CD4-positive, alpha-beta T cell (primary cell): ENCODE data around the gene MGRN1. TPM values are rescaled to one million over a fixed set of nuclear protein-coding genes. Genes with fewer than 3 reads are reported as not detected.
A peak's percentile ranks its signal among the peaks of the same experiment; 100 is the strongest.

ENCODE experiments used
- ATAC-seq: fragments of 200-7000 bp; cut with Tn5 transposase; one replicate; pipeline ENCODE4 v1.10.0; 2022; ENCODE audit warnings: mild to moderate bottlenecking; ENCODE audit not compliant: poor library complexity
- CTCF ChIA-PET: fragments of 350-600 bp; sonication (Branson Sonifier 250); formaldehyde crosslinking; loops from one replicate; lab custom pipeline; 2021; ENCODE audit warnings: antibody characterized with exemption, inconsistent platforms; lab: Charles Lee
- POLR2A ChIA-PET: fragments of 350-600 bp; sonication (Branson Sonifier 250); formaldehyde crosslinking; loops from one replicate; lab custom pipeline; 2021; ENCODE audit warnings: antibody characterized with exemption, inconsistent platforms; lab: Charles Lee
- DNase-seq, 14 experiments: peaks; one replicate each; pipeline ENCODE4 v3.0.0-alpha.2; 2013 to 2020; ENCODE audit warnings: mixed read lengths in 2 of 14
- H3K27ac ChIP-seq, 2 donors: one replicate each; pipeline versions ENCODE4 v1.5.1 to v1.7.0; 2013; ENCODE audit warnings: low read length in 2 of 2, low read depth in 1 of 2, mild to moderate bottlenecking in 1 of 2
- H3K27me3 ChIP-seq, 2 experiments: 1 replicate in 1 of 2; 2 replicates in 1 of 2; pipeline versions ENCODE4 v1.6.1 to v1.7.0; 2013; ENCODE audit warnings: low read length in 2 of 2, control low read depth in 1 of 2, mild to moderate bottlenecking in 1 of 2, moderate library complexity in 1 of 2; ENCODE audit not compliant: insufficient read depth in 2 of 2, control insufficient read depth in 1 of 2
- H3K36me3 ChIP-seq: one replicate; pipeline ENCODE4 v1.6.1; 2013; ENCODE audit warnings: low read length, control low read depth; ENCODE audit not compliant: insufficient read depth
- H3K4me1 ChIP-seq: one replicate; pipeline ENCODE4 v1.6.1; 2013; ENCODE audit warnings: low read length, control low read depth; ENCODE audit not compliant: insufficient read depth
- H3K4me3 ChIP-seq: one replicate; pipeline ENCODE4 v1.5.1; 2013; ENCODE audit warnings: mild to moderate bottlenecking, low read length, moderate library complexity
- H3K9me3 ChIP-seq, 2 experiments: 1 replicate in 1 of 2; 2 replicates in 1 of 2; pipeline versions ENCODE4 v1.6.1 to v1.7.0; 2013; ENCODE audit warnings: low read length in 2 of 2, mild to moderate bottlenecking in 2 of 2, control low read depth in 1 of 2, moderate library complexity in 1 of 2; ENCODE audit not compliant: control insufficient read depth in 1 of 2, insufficient read depth in 1 of 2
- H3K27ac Mint-ChIP-seq: one replicate; pipeline ENCODE4 v1.8.0; 2020; ENCODE audit warnings: mixed read lengths
- H3K27me3 Mint-ChIP-seq: one replicate; pipeline ENCODE4 v1.8.0; 2021; ENCODE audit warnings: mixed read lengths
- H3K36me3 Mint-ChIP-seq: one replicate; pipeline ENCODE4 v1.8.0; 2021; ENCODE audit warnings: low read depth, mixed read lengths
- H3K4me1 Mint-ChIP-seq: one replicate; pipeline ENCODE4 v1.8.0; 2021; ENCODE audit warnings: low read depth, mixed read lengths
- H3K4me3 Mint-ChIP-seq: one replicate; pipeline ENCODE4 v1.8.0; 2020; ENCODE audit warnings: mild to moderate bottlenecking, mixed read lengths
- H3K9me3 Mint-ChIP-seq: one replicate; pipeline ENCODE4 v1.8.0; 2020; ENCODE audit warnings: mixed read lengths
- CTCF ChIP-seq: fragments of 200-600 bp; IDR thresholded peaks from one replicate; pipeline ENCODE4 v1.8.0; 2022; ENCODE audit warnings: antibody characterized with exemption, mild to moderate bottlenecking
- intact Hi-C, 2 experiments: fragments of 100-400 bp; cut with DNase I in 1 of 2; cut with micrococcal nuclease in 1 of 2; formaldehyde crosslinking; loops; one replicate each; pipeline versions ENCODE4 v1.15.1 to v1.9.0; 2023 to 2025; cut with DNase I, micrococcal nuclease
- total RNA-seq, 174 experiments: library from RNA in 2 of 174; stranded (reverse) in 2 of 174; gene quantifications; one replicate each; pipeline ENCODE4 v1.2.3 and lab custom pipeline; 2021 to 2026

Gene MGRN1
- total RNA-seq, 2 experiments from 2014 or later = 45.9 to 48.6 TPM

GRCh38 chr16:4673387-4674046 lies 48.9 kb downstream of the MGRN1 start:
- H3K27me3 Mint-ChIP-seq = no peaks in the 10 kb centered on the region
- H3K36me3 Mint-ChIP-seq = peaks cover 45% of the 10 kb centered on the region
- ChIA-PET CTCF (no interaction called here), POLR2A (interaction anchor here (0.5 to 1.1 kb wide), 3 partner anchors 20 to 379 kb away, joined by 3 to 4 read pairs (median 3); partner anchors contain the start of genes NUDT16L1 and ZNF500)
- Histone ChIP-seq H3K27ac (no peak overlapping the region), H3K9me3 (no peaks in the 10 kb centered on the region), H3K27me3 (no peaks in the 10 kb centered on the region), H3K4me1 (peaks cover 30% of the 10 kb centered on the region), H3K4me3 (no peak overlapping the region), H3K36me3 (peaks cover 50% of the 10 kb centered on the region)
- no peak for DNase-seq
- no peak overlapping the region for H3K27ac Mint-ChIP-seq
- intact Hi-C loops = no loop called here
- ATAC-seq = no peak
- peaks cover 29% of the 10 kb centered on the region for H3K4me1 Mint-ChIP-seq
- no peak overlapping the region for H3K4me3 Mint-ChIP-seq
- TF ChIP-seq CTCF = no peak
- no peaks in the 10 kb centered on the region for H3K9me3 Mint-ChIP-seq

GRCh38 chr16:4674926-4675530 lies 50.4 kb downstream of the MGRN1 start:
- H3K9me3 Mint-ChIP-seq = no peaks in the 10 kb centered on the region
- intact Hi-C loops = no loop called here
- no peak for ATAC-seq
- Histone ChIP-seq H3K4me3 (no peak overlapping the region), H3K4me1 (peaks cover 35% of the 10 kb centered on the region), H3K27me3 (no peaks in the 10 kb centered on the region), H3K9me3 (no peaks in the 10 kb centered on the region), H3K36me3 (peaks cover 41% of the 10 kb centered on the region), H3K27ac (peak overlapping the region in 1 of 2 donors; percentile 82)
- POLR2A ChIA-PET = interaction anchor here (1.1 to 2.1 kb wide), 2 partner anchors 11 to 175 kb away, joined by 3 to 4 read pairs; no protein-coding TSS in a partner anchor
- peaks cover 44% of the 10 kb centered on the region for H3K36me3 Mint-ChIP-seq
- H3K4me3 Mint-ChIP-seq = no peak overlapping the region
- DNase-seq = no peak
- H3K27ac Mint-ChIP-seq = peak overlapping the region; percentile 99
- H3K4me1 Mint-ChIP-seq = peaks cover 29% of the 10 kb centered on the region
- CTCF ChIA-PET = no interaction called here
- TF ChIP-seq CTCF = no peak
- H3K27me3 Mint-ChIP-seq = no peaks in the 10 kb centered on the region

- Mint-ChIP-seq H3K27me3 (no peaks in the 10 kb centered on the region), H3K36me3 (peaks cover 39% of the 10 kb centered on the region), H3K4me1 (peaks cover 29% of the 10 kb centered on the region), H3K4me3 (peak overlapping the region; percentile 70), H3K27ac (peak overlapping the region; percentile 99), H3K9me3 (no peaks in the 10 kb centered on the region)
- Histone ChIP-seq H3K4me1 (peaks cover 40% of the 10 kb centered on the region), H3K4me3 (no peak overlapping the region), H3K9me3 (no peaks in the 10 kb centered on the region), H3K36me3 (peaks cover 38% of the 10 kb centered on the region), H3K27me3 (no peaks in the 10 kb centered on the region), H3K27ac (peak overlapping the region; percentile 72 to 82)
- ChIA-PET POLR2A (interaction anchor here (0.8 to 2.1 kb wide), 7 partner anchors 12 to 176 kb away, joined by 3 to 7 read pairs (median 4); partner anchors contain the start of genes ANKS3, DNAAF8 and MGRN1), CTCF (interaction anchor here (0.8 kb wide), 1 partner anchor 26 kb away, joined by 3 read pairs; no protein-coding TSS in a partner anchor)
- DNase-seq (peak; percentile 44 to 89 (median 62)), ATAC-seq (peak; percentile 90)
- TF ChIP-seq CTCF = no peak
- intact Hi-C loops = no loop called here
Measured at GRCh38 chr16:4675864-4676786, 51.5 kb downstream of the MGRN1 start.
